ENCODE results near the gene UBXN4.
"Not testable (repeated sequence)": the region's sequence is repeated elsewhere in the genome, so short reads cannot be mapped to it uniquely, and the experiment has no call there.

UBXN4 gene

GRCh38 chr2:135762530-135762929 is 20.9 kb downstream of the UBXN4 start:
- no peak for DNase-seq (ENCODE audit: low read depth in 2 of 2)

GRCh38 chr2:135768863-135769262 is 27.2 kb downstream of the UBXN4 start:
- no peak for DNase-seq (ENCODE audit: low read depth in 2 of 2)

GRCh38 chr2:135773319-135773718 is 31.7 kb downstream of the UBXN4 start:
- no peak for DNase-seq (ENCODE audit: low read depth in 2 of 2)

- peak in 1 of 2 experiments; percentile 4 for DNase-seq (ENCODE audit: low read depth in 2 of 2)
These were observed 32.3 kb downstream of the UBXN4 start for GRCh38 chr2:135773917-135774316.

- no peak for DNase-seq (ENCODE audit: low read depth in 2 of 2)
These were observed 33.8 kb downstream of the UBXN4 start for GRCh38 chr2:135775420-135775819.

GRCh38 chr2:135776367-135776766 is 34.7 kb downstream of the UBXN4 start:
- DNase-seq (ENCODE audit: low read depth in 2 of 2), result no peak

GRCh38 chr2:135782231-135782630 is 40.6 kb downstream of the UBXN4 start:
- DNase-seq (ENCODE audit: low read depth in 2 of 2), result no peak

GRCh38 chr2:135783439-135783838 is 41.8 kb downstream of the UBXN4 start:
- no peak for DNase-seq (ENCODE audit: low read depth in 2 of 2)

DNA sequence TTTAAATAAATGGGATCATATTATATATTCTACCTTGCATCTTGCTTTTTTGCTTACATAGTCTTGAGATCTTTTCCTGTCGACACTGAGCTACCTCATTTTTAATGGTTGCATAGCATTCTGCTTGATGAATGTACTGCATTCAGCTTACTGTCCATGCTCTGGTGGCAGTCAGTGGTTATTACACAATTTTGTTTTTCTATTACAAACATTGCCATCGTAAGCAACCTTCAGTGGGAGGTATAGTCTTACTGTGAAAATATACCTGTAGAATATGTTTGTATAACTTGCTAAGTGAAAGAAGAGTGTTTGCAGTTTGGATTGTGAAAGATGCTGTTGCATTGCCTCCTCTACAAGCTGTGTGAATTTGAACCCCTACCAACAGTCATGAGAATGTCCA is 43.4 kb downstream of the UBXN4 start:
- DNase-seq (ENCODE audit: low read depth in 2 of 2), result no peak

GRCh38 chr2:135786823-135787222 is 45.2 kb downstream of the UBXN4 start:
- DNase-seq (ENCODE audit: low read depth in 2 of 2), result peak; percentile 72 to 80

GRCh38 chr2:135790423-135790822 is 48.8 kb downstream of the UBXN4 start:
- DNase-seq (ENCODE audit: low read depth in 2 of 2), result no peak

DNA sequence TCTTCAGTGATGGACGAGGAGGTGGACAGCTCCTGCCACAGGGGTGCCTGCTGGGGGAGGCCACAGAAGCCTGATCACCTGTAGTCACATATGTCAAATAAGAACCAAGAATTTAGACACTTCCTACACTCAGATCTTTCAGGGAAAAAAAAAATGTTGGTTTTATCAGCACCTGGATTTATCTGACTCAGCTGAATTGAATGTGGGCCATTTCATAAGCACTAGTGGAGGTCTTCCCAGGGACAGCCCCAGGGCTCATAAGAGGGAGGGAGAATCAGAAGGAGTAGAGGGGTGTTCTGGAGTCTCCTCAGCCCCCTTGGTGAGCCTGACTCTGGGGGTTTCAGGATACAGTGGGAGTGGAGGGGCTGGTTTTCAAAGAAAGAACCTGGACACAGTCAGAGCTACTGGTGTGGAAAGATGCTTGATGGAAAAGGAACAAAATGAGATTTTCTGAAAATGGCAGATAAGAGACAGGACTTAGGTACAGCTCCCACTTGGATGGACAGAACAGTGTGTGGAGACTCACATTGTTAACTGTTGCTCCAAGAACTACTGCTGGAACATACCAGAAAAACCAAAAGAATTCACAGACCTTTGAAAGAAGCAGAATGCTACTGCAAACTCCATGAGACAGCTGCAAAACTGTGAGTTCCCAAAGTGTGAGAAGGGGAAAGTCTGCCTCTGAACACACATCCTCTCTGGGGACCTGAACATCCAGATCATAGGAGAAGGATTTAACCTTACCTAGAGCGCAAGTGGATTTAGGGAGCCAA is 49.9 kb downstream of the UBXN4 start:
- peak; percentile 10 to 29 for DNase-seq (ENCODE audit: low read depth in 2 of 2)

DNA sequence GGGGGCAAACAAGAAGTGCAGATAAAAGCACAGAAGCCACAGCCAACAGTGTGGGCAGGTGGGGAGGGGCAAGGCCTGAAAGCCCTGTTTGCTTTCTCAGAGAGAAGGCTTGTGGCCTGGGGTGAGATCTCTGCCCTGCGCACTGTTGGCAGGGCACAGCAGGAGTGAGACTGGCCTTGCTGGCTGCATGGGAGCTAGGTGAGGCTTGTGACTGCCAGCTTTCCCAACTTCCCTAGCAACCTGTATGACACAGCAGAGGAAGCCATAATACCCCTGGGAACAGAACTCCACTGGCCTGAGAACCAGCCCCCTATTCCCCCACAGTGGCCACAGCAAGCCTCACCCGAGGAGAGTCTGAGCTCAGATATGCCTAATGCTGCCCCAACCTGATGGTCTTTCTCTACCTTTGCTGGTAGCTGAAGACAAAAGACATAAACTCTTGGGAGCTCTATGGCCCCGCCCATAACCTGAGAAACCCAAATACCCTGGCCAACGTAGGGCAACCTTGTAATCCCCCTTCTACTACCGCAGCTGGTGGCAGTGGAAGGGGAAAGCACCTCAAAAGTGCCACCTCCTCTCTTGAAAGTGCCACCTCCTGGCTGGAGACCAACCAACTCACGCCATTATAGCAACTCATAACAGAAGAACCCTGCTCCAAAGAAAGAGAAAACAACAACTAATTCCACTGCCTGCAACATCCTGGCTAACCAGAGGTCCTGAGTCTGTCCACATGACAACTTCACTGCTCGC is 50.9 kb downstream of the UBXN4 start:
- no peak for DNase-seq (ENCODE audit: low read depth in 2 of 2)

DNA sequence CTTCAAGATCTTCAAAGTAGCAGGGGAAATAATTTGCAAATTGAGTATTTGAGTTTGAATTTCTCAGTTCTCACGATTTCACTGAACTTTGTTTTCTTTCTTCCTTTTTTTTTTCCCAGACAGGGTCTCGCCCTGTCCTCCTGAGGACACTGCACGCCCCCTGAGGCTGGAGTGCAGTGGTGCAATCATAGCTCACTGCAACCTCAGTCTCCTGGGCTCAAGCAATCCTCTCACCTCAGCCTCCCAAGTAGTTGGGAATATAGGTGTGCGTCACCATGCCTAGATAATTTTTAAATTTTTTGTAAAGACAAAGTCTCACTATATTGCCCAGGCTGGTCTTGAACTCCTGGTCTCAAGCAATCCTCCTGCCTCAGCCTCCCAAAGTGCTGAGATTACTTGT is 54.0 kb downstream of the UBXN4 start:
- DNase-seq (ENCODE audit: low read depth in 2 of 2), result not testable (repeated sequence)

DNA sequence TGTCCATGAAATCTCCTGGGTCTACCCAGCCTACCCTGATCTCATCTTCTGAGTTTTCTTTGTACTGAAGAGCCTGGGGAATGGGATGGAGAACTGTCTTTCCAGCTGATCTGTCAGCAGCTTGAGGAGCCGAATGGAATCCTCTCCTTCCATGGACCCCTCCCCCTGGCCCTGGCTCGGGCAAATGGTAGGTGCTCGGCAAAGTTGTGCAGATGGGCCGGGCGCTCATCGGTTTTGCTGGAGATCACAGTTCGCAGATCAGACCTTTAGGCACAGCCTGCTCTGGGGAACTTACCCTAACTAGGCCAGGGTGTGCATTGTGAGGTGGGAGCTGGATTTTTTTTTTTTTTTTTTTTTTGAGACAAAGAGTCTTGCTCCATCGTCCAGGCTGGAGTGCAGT is 55.0 kb downstream of the UBXN4 start:
- DNase-seq (ENCODE audit: low read depth in 2 of 2), result no peak

DNA sequence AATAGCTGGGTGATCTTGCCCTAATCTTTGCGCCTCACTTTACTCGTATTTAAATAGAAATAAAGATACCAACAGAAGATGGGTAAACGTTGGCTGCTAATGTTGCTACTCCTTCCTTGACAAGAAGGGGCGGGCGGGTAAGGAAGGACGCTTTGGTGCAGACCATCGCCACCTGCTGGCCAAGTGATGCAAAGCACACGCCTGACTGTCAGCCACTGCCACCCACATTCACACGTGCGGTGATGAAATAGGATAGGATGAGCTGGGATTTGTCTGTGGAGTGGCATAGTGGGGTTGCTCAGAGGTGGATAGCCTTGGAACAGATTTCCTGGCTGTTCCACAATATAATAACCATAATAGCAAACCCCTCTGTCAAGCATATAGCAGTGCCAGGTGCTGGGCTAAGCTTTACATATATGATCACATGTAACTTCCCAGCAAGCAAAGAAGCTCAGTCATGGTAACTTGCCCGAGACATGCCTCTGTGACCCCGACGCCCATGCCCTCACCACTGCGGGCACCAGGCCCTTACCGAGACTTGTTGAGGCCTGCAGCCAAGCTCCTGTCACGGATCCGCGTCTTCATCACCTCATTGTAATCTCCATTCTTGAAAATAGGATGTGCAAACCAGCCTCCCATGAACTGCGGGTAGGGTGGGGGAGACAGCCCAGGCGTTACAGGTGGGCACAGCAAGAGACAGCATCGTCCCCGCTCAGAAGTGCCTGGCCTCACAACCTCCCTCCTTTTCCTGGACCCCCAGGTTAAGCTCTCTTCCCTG is 56.0 kb downstream of the UBXN4 start:
- DNase-seq (ENCODE audit: low read depth in 2 of 2), result peak; percentile 34 to 41

DNA sequence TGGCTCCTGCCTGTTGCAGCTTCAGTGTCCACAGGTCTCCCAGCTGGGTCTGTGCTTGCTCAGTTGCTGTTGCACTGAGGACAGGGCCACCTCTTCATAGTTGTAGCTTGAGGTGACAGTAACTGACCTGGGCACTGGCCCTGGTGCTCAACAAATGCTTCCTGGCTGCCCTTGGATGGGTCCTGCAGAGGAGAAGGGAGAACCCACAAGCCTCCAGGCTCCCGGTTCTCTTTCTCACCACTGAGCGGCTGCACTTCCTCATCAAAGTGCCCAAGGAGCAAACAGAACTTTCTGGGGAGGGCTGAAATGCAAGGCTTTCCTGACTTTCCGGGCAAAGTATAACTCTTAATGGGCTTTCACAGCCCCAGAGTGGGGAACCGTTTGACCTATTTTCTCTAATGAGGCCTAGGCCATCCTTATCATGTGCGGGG is 56.6 kb downstream of the UBXN4 start:
- no peak for DNase-seq (ENCODE audit: low read depth in 2 of 2)

GRCh38 chr2:135798762-135799161 is 57.1 kb downstream of the UBXN4 start:
- DNase-seq (ENCODE audit: low read depth in 2 of 2), result no peak

DNA sequence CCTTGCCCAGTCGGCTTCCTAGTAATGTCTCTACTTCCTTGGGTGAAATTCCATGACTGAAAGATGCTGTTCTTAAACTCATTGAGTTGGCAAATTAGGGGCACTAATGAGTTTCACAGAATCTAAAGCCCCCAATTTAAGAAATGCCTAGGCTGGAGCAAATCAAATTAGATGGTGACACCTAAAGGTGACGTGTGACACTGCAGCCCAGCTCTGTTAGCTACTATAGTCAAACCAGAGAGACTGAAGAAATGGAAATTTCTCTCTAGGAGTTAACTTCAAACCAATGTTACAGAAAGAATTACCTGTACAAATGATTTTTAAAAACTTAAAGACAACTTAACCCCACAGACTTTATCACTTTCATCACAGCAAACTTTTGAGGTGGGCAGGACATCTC is 58.1 kb downstream of the UBXN4 start:
- DNase-seq (ENCODE audit: low read depth in 2 of 2), result no peak

GRCh38 chr2:135800513-135801460 is 59.1 kb downstream of the UBXN4 start:
- no peak for DNase-seq (ENCODE audit: low read depth in 2 of 2)

GRCh38 chr2:135802350-135802749 is 60.7 kb downstream of the UBXN4 start:
- DNase-seq (ENCODE audit: low read depth in 2 of 2), result no peak

Measured in fibroblast of skin of left biceps (primary cell).